IPS-11a (cell line): ENCODE measurements around the gene EEF2K.
"Not testable (repeated sequence)": the region's sequence is repeated elsewhere in the genome, so short reads cannot be mapped to it uniquely, and the experiment has no call there.

Experiments
- H3K4me3 ChIP-seq: one replicate; pipeline ENCODE4 v1.5.1; 2013; ENCODE audit warnings: low read depth, low read length, control low read depth

The EEF2K gene

GRCh38 chr16:22210285-22210684 is 4.2 kb downstream of the EEF2K start:
- H3K4me3 ChIP-seq = no peak overlapping the region

- H3K4me3 ChIP-seq = no peak overlapping the region
These were observed 4.8 kb downstream of the EEF2K start for GRCh38 chr16:22210854-22211253.

- no peak overlapping the region for H3K4me3 ChIP-seq
These were observed 7.2 kb downstream of the EEF2K start for GRCh38 chr16:22213236-22213635.

GRCh38 chr16:22213801-22214200 is 7.7 kb downstream of the EEF2K start:
- H3K4me3 ChIP-seq = no peak overlapping the region

DNA sequence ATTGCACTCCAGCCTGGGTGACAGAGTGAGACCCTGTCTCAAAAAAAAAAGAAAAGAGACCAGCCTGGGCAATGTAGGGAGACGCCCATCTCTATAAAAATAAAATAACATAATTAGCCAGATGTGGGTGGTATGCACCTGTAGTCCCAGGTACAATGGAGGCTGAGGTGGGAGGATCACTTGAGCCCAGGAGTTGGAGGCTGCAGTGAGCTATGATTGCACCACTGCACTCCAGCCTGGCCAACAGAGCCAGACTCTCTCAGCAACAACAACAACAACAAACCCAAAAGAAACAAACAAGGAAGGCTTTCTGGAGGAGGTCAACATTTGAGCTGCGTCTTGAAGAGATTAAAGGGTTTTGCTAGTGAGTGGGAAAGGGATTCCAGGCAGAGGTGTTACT is 8.3 kb downstream of the EEF2K start:
- no peak overlapping the region for H3K4me3 ChIP-seq

DNA sequence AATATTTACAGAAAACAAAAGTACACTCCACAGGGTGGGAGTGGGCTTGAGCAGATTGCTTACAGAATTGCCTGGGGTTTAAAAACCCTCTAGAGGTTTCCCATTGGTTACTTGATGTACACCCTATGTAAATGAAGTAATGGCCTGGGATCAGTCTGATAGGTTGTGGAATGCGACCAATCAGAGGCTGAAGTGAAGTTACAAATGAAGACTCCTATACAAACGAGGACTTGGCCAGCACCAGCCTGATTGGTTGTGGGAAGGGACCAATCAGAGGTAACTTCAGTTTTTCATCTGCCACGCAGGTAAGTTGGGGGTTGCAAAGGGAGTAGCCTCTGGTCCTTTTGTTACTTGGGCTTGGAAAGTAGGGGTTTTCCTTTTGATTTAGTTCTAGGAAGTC is 8.8 kb downstream of the EEF2K start:
- no peak overlapping the region for H3K4me3 ChIP-seq

GRCh38 chr16:22216191-22216831 is 10.2 kb downstream of the EEF2K start:
- no peak overlapping the region for H3K4me3 ChIP-seq

GRCh38 chr16:22216832-22217225 is 10.8 kb downstream of the EEF2K start:
- not testable (repeated sequence) for H3K4me3 ChIP-seq

GRCh38 chr16:22217890-22218730 is 12.0 kb downstream of the EEF2K start:
- no peak overlapping the region for H3K4me3 ChIP-seq

DNA sequence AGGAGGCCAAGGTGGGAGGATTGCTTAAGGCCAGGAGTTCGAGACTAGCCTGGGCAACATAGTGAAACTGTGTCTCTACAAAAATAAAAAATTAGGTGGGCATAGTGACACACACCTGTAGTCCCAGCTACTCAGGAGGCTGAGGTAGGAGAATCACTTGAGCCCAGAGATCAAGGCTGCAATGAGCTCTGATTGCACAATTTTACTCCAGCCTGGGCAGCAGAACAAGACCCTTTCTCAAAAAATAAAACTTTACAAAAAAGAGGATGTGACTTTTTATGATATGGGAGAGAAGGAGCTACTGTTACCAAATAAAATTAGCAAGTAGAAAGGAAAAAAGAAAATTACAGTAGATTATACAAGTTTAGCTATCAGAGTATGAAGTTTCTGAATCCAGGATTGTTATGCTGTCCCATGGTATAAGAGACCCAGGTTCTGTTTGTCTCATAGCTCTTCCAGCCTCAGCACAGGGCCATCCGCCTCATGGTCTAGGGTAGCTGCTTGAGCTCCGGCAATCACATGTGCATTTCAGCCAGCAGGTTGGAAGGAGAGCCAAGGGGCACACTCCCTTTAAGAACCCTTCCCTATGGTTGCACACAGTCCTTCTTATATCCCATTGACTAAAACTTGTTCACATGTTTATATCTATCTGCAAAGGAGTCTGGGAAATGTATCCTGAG is 13.5 kb downstream of the EEF2K start:
- H3K4me3 ChIP-seq = no peak overlapping the region

GRCh38 chr16:22220069-22220440 is 14.0 kb downstream of the EEF2K start:
- H3K4me3 ChIP-seq = no peak overlapping the region

DNA sequence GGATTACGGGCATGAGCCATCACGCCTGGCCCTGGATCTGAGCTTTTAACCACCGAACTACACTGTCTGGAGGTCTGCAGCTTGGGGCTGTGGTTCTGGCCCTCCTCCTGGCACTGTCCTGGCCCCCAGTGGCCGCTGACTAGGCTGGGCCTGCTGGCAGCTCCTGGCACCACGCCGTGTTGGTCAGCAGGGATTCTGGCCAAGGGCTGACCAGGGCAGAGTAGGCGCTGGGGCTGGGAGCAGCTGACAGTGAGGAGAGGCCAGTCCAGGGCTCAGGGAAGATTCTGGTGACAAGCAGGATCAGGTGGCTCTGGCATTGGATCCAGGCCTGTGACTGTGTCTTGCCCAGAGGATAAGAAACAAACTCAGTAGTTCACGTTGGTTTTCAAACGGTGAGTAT is 14.6 kb downstream of the EEF2K start:
- H3K4me3 ChIP-seq = no peak overlapping the region

DNA sequence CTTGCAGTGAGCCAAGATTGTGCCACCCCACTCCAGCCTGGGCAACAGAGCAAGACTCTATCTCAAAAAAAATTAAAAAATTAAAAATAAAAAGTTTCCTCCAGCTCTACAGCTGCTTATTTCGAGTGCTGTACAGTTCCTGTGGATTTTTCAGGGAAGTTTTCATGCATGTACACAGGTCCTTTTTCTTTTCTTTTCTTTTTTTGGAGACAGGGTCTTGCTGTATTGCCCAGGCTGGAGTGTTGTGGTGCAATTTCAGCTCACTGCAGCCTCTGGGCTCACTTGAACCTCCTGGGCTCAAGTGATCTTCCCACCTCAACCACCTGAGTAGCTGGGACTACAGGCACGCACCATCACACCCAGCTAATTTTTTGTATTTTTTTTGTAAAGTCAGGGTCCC is 15.9 kb downstream of the EEF2K start:
- H3K4me3 ChIP-seq = no peak overlapping the region

GRCh38 chr16:22222998-22223397 is 16.9 kb downstream of the EEF2K start:
- H3K4me3 ChIP-seq = no peak overlapping the region

DNA sequence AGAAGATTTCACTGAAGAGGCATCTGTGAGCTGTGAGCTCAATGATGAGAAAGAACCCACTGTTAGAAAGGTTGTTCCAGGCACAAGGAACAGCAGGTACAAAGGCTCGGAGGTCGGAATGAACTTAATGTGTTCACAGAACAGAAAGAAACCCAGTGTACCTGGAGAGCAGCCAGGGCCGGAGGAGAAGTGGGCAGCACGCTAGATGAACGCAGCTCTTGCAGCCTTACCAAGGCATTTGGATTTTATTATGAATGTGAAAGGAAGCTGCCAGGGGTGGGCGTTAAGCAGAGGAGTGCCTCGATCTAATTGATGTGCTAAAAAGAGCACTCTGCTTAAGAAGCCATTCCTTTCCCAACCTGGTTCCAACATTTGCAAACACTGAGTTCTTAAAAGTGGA is 19.0 kb downstream of the EEF2K start:
- H3K4me3 ChIP-seq = no peak overlapping the region

DNA sequence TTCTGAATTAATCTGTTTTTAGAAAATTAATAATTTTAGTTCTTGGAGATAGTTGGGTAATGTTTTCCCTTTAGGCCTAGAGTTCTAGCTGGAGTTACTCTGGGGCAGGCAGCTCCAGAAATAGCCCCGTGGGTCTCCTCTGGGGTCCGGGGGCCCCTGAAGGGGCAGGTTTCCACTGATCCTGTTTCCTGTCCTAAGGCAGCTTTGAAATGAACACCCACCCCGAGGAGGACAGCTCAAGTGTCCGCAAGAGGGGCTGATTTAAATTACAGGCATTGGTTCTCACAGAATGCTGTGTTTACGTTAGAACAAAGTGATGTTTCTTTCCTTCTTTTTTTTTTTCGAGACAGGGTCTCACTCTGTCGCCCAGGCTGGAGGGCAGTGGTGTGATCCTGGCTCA is 23.8 kb downstream of the EEF2K start:
- H3K4me3 ChIP-seq = no peak overlapping the region

- no peak overlapping the region for H3K4me3 ChIP-seq
These were observed 26.4 kb downstream of the EEF2K start for GRCh38 chr16:22232277-22233036.

- no peak overlapping the region for H3K4me3 ChIP-seq
These were observed 26.9 kb downstream of the EEF2K start for GRCh38 chr16:22233037-22233372.

- no peak overlapping the region for H3K4me3 ChIP-seq
These were observed 30.0 kb downstream of the EEF2K start for GRCh38 chr16:22235839-22236745.

GRCh38 chr16:22239131-22239805 is 33.2 kb downstream of the EEF2K start:
- H3K4me3 ChIP-seq = no peak overlapping the region
